MCF 10A (cell line): ENCODE results near the gene NCOA4. TPM values are rescaled to one million over a fixed set of nuclear protein-coding genes. Genes with fewer than 3 reads are reported as not detected.

Experiments
- BruUV-seq: library from RNA; stranded (reverse); fragments of 400-500 nt; replicated peaks from 2 replicates; lab custom pipeline; 2021; lab: Mats Ljungman, UMichigan
- CTCF ChIA-PET: fragments of 300-600 bp; sonication (Branson Sonifier 250); formaldehyde crosslinking; extraction: SDS; loops from one replicate; lab custom pipeline; 2021; ENCODE audit warnings: antibody characterized with exemption, inconsistent platforms; lab: Yijun Ruan, JAX
- POLR2A ChIA-PET: fragments of 300-600, 350-650 bp; sonication (Branson Sonifier 250); formaldehyde crosslinking; extraction: SDS; loops from one replicate; lab custom pipeline; 2020; ENCODE audit warnings: antibody characterized with exemption, inconsistent platforms; lab: Yijun Ruan, JAX
- DNase-seq: peaks from one replicate; pipeline ENCODE4 v3.0.0-alpha.2; 2018; ENCODE audit not compliant: unreplicated experiment
- H3K27ac Mint-ChIP-seq: one replicate; pipeline ENCODE4 v1.8.0; 2022; ENCODE audit warnings: mild to moderate bottlenecking, low read depth, mixed read lengths; ENCODE audit not compliant: unreplicated experiment
- H3K27me3 Mint-ChIP-seq: one replicate; pipeline ENCODE4 v1.8.0; 2022; ENCODE audit warnings: mixed read lengths; ENCODE audit not compliant: insufficient read depth, unreplicated experiment
- H3K36me3 Mint-ChIP-seq: one replicate; pipeline ENCODE4 v1.8.0; 2022; ENCODE audit warnings: mild to moderate bottlenecking, moderate library complexity, mixed read lengths; ENCODE audit not compliant: insufficient read depth, unreplicated experiment
- H3K4me1 Mint-ChIP-seq: one replicate; pipeline ENCODE4 v1.8.0; 2022; ENCODE audit warnings: mixed read lengths; ENCODE audit not compliant: insufficient read depth, unreplicated experiment
- H3K4me3 Mint-ChIP-seq: one replicate; pipeline ENCODE4 v1.8.0; 2022; ENCODE audit warnings: mild to moderate bottlenecking, moderate library complexity, mixed read lengths; ENCODE audit not compliant: unreplicated experiment
- H3K9me3 Mint-ChIP-seq: one replicate; pipeline ENCODE4 v1.8.0; 2022; ENCODE audit warnings: mixed read lengths; ENCODE audit not compliant: unreplicated experiment
- intact Hi-C: fragments of 100-400 bp; cut with micrococcal nuclease; formaldehyde crosslinking; loops from 2 replicates; pipeline ENCODE4 v1.14.1; 2022
- total RNA-seq: library from RNA; stranded (reverse); gene quantifications from 2 replicates; pipeline ENCODE4 v1.2.3, GENCODE V29; 2022
- TF ChIP-seq, protein P1 (sequence below): fragments of 200-600 bp; IDR thresholded peaks from one replicate; pipeline ENCODE4 v1.8.0; 2022; ENCODE audit warnings: antibody characterized with exemption, mild to moderate bottlenecking; ENCODE audit not compliant: unreplicated experiment

Gene NCOA4
- total RNA-seq, 1 experiment from 2014 or later, result 81.6 TPM

DNA sequence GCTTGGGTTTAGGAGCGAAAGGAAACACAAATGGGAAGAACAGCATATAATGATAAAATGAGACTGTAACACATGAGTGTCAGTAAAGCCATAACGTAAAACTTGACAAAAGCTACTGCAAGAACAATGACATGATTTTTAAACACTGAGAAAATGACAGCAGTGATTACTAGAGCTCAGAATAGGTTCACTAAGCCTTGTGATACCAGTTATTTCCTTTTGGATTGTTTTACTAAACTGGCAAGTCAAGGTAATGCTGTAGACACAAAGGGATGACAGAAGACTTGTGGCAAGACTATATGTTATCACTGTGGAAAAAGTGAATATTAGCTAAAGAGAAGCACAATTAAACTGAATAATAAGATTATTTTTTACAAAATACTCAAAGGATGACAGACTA lies 12.7 kb downstream of the NCOA4 start:
- H3K4me1 Mint-ChIP-seq, result peaks cover 23% of the 10 kb centered on the region
- no peak overlapping the region for H3K27ac Mint-ChIP-seq
- no peaks in the 10 kb centered on the region for H3K27me3 Mint-ChIP-seq
- no peak for DNase-seq
- ChIA-PET CTCF (interaction anchor here (1.0 to 3.3 kb wide), 3 partner anchors 9 to 12 kb away, joined by 4 to 13 read pairs (median 7); no protein-coding TSS in a partner anchor), POLR2A (interaction anchor here (1.1 to 3.6 kb wide), 4 partner anchors 9 to 14 kb away, joined by 3 to 21 read pairs (median 8); partner anchors contain the start of gene NCOA4)
- peaks cover 55% of the 10 kb centered on the region for H3K36me3 Mint-ChIP-seq
- intact Hi-C loops, result no loop called here
- no peak overlapping the region for H3K4me3 Mint-ChIP-seq
- TF ChIP-seq, protein P1, sequence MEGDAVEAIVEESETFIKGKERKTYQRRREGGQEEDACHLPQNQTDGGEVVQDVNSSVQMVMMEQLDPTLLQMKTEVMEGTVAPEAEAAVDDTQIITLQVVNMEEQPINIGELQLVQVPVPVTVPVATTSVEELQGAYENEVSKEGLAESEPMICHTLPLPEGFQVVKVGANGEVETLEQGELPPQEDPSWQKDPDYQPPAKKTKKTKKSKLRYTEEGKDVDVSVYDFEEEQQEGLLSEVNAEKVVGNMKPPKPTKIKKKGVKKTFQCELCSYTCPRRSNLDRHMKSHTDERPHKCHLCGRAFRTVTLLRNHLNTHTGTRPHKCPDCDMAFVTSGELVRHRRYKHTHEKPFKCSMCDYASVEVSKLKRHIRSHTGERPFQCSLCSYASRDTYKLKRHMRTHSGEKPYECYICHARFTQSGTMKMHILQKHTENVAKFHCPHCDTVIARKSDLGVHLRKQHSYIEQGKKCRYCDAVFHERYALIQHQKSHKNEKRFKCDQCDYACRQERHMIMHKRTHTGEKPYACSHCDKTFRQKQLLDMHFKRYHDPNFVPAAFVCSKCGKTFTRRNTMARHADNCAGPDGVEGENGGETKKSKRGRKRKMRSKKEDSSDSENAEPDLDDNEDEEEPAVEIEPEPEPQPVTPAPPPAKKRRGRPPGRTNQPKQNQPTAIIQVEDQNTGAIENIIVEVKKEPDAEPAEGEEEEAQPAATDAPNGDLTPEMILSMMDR, result no peak
- no peaks in the 10 kb centered on the region for H3K9me3 Mint-ChIP-seq
- no TSS peak for BruUV-seq

DNA sequence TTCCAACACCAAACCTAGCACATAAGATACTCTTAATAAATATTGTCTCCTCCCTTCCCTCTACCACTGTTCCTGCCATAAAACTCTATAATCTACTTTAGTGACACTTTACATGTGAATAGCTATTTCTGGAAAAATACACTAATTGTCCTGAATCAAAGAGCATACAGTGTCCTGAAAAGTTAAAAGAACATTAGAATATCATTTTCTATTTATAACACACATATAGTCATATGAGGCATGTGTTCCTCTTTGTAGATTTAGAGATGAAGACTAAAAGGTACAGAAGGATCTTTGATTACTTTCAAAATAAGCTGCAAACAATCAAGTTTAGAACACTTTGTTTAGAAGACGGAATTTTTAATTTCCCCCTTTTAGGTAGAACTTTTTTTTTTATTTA lies 13.6 kb downstream of the NCOA4 start:
- CTCF ChIA-PET, result interaction anchor here (1.0 to 3.3 kb wide), 2 partner anchors 10 to 13 kb away, joined by 4 to 13 read pairs; no protein-coding TSS in a partner anchor
- Mint-ChIP-seq H3K9me3 (no peaks in the 10 kb centered on the region), H3K4me3 (no peak overlapping the region), H3K27ac (no peak overlapping the region), H3K27me3 (no peaks in the 10 kb centered on the region), H3K36me3 (peaks cover 64% of the 10 kb centered on the region), H3K4me1 (peaks cover 18% of the 10 kb centered on the region)
- BruUV-seq, result no TSS peak
- DNase-seq, result no peak
- intact Hi-C loops, result no loop called here
- TF ChIP-seq, protein P1, result no peak
- POLR2A ChIA-PET, result interaction anchor here (3.3 to 3.6 kb wide), 2 partner anchors 10 to 13 kb away, joined by 13 to 21 read pairs; partner anchors contain the start of gene NCOA4

GRCh38 chr10:46016190-46016589 lies 14.2 kb downstream of the NCOA4 start:
- Mint-ChIP-seq H3K27ac (no peak overlapping the region), H3K27me3 (no peaks in the 10 kb centered on the region), H3K4me1 (peaks cover 18% of the 10 kb centered on the region), H3K4me3 (no peak overlapping the region), H3K36me3 (peaks cover 67% of the 10 kb centered on the region), H3K9me3 (no peaks in the 10 kb centered on the region)
- no peak for DNase-seq
- TF ChIP-seq, protein P1, result no peak
- POLR2A ChIA-PET, result interaction anchor here (3.3 to 3.6 kb wide), 2 partner anchors 10 to 13 kb away, joined by 13 to 21 read pairs; partner anchors contain the start of gene NCOA4
- BruUV-seq, result no TSS peak
- intact Hi-C loops, result no loop called here
- CTCF ChIA-PET, result interaction anchor here (0.6 to 3.3 kb wide), 2 partner anchors 13 to 42 kb away, joined by 3 to 13 read pairs; no protein-coding TSS in a partner anchor

- ChIA-PET POLR2A (interaction anchor here (3.3 to 3.6 kb wide), 2 partner anchors 8 to 15 kb away, joined by 13 to 21 read pairs; partner anchors contain the start of gene NCOA4), CTCF (interaction anchor here (3.3 kb wide), 1 partner anchor 15 kb away, joined by 13 read pairs; no protein-coding TSS in a partner anchor)
- Mint-ChIP-seq H3K9me3 (no peaks in the 10 kb centered on the region), H3K27ac (no peak overlapping the region), H3K36me3 (peaks cover 72% of the 10 kb centered on the region), H3K4me3 (no peak overlapping the region), H3K4me1 (peaks cover 11% of the 10 kb centered on the region), H3K27me3 (no peaks in the 10 kb centered on the region)
- TF ChIP-seq, protein P1, result no peak
- BruUV-seq, result no TSS peak
- no peak for DNase-seq
- intact Hi-C loops, result no loop called here
Observed at GRCh38 chr10:46014683-46015405, 15.6 kb downstream of the NCOA4 start.
